Measurements from ENCODE around the gene KLHL18. TPM values are rescaled to one million over a fixed set of nuclear protein-coding genes. Genes with fewer than 3 reads are reported as not detected.
A peak's percentile ranks its signal among the peaks of the same experiment; 100 is the strongest.

KLHL18 gene
- total RNA-seq, 2 experiments from 2014 or later, result 13.1 to 28.6 TPM

GRCh38 chr3:47377186-47377585 is 94.4 kb downstream of the KLHL18 start:
- no peaks in the 10 kb centered on the region for H3K9me2 ChIP-seq (ENCODE audit: insufficient read depth, low read length)
- H3K79me2 ChIP-seq (ENCODE audit: insufficient read depth, low read depth, low read length), result peaks cover 24% of the 10 kb centered on the region; the same call in 1 of the 2 replicates
- intact Hi-C loops (cut with micrococcal nuclease; ENCODE audit: unreplicated experiment), result loop anchor here (10.0 kb wide), 1 partner anchor 672 kb away; the partner anchor contains the start of gene TMIE
- no peak overlapping the region for H3K4me3 ChIP-seq (ENCODE audit: low read depth, low read length, poor library complexity, severe bottlenecking)
- H3K9me3 ChIP-seq (ENCODE audit: low read length), result no peaks in the 10 kb centered on the region
- no TSS peak for BruUV-seq (replicated peaks)
- no peak for TF ChIP-seq CTCF (conservative IDR thresholded peaks at IDR 0.05; ENCODE audit: low read length)
- no peak for TF ChIP-seq EZH2phosphoT487 (IDR thresholded peaks at IDR 0.05; ENCODE audit: borderline replicate concordance, low read depth, low read length)
- ChIA-PET POLR2A (no interaction called here), CTCF (ENCODE audit: unreplicated experiment) (no interaction called here)
- no peak overlapping the region for H3K27ac ChIP-seq (ENCODE audit: low read depth, low read length, poor library complexity, severe bottlenecking)
- no peaks in the 10 kb centered on the region for H3K36me3 ChIP-seq (ENCODE audit: insufficient read depth, low read length)
- peak; percentile 17 for DNase-seq (ENCODE audit: low spot score)
- H2AFZ ChIP-seq (ENCODE audit: low read length), result no peak overlapping the region
- H3K4me2 ChIP-seq (ENCODE audit: low read length), result peak overlapping the region; percentile 49
- peaks cover 29% of the 10 kb centered on the region for H3K4me1 ChIP-seq (ENCODE audit: insufficient read depth, low read length, poor library complexity, severe bottlenecking)
- no peaks in the 10 kb centered on the region for H4K20me1 ChIP-seq (ENCODE audit: insufficient read depth, low read length)

- Histone ChIP-seq H3K4me2 (ENCODE audit: low read length) (peak overlapping the region; percentile 91), H3K36me3 (ENCODE audit: insufficient read depth, low read length) (peaks cover 7% of the 10 kb centered on the region; the same call in 1 of the 2 replicates), H3K9me3 (ENCODE audit: low read length) (no peaks in the 10 kb centered on the region), H3K79me2 (ENCODE audit: insufficient read depth, low read depth, low read length) (peaks cover 41% of the 10 kb centered on the region), H2AFZ (ENCODE audit: low read length) (no peak overlapping the region), H3K4me3 (ENCODE audit: low read depth, low read length, poor library complexity, severe bottlenecking) (no peak overlapping the region), H3K4me1 (ENCODE audit: insufficient read depth, low read length, poor library complexity, severe bottlenecking) (peaks cover 35% of the 10 kb centered on the region), H3K27ac (ENCODE audit: low read depth, low read length, poor library complexity, severe bottlenecking) (no peak overlapping the region), H4K20me1 (ENCODE audit: insufficient read depth, low read length) (peaks cover 10% of the 10 kb centered on the region), H3K9me2 (ENCODE audit: insufficient read depth, low read length) (no peaks in the 10 kb centered on the region)
- intact Hi-C loops (cut with micrococcal nuclease; ENCODE audit: unreplicated experiment), result loop anchor here (10.0 kb wide), 1 partner anchor 674 kb away; the partner anchor contains the start of gene TMIE
- TF ChIP-seq CTCF (conservative IDR thresholded peaks at IDR 0.05; ENCODE audit: low read length), result no peak
- DNase-seq (ENCODE audit: low spot score), result no peak
- no TSS peak for BruUV-seq (replicated peaks)
- ChIA-PET POLR2A (interaction anchor here (0.7 to 1.4 kb wide), 4 partner anchors 9 to 416 kb away, joined by 3 read pairs; no protein-coding TSS in a partner anchor), CTCF (ENCODE audit: unreplicated experiment) (no interaction called here)
Measured at GRCh38 chr3:47378869-47379268, 96.1 kb downstream of the KLHL18 start.

- Histone ChIP-seq H3K9me2 (ENCODE audit: insufficient read depth, low read length) (no peaks in the 10 kb centered on the region), H4K20me1 (ENCODE audit: insufficient read depth, low read length) (peaks cover 10% of the 10 kb centered on the region), H3K9me3 (ENCODE audit: low read length) (no peaks in the 10 kb centered on the region), H3K27ac (ENCODE audit: low read depth, low read length, poor library complexity, severe bottlenecking) (no peak overlapping the region), H3K36me3 (ENCODE audit: insufficient read depth, low read length) (peaks cover 7% of the 10 kb centered on the region; the same call in 1 of the 2 replicates), H3K79me2 (ENCODE audit: insufficient read depth, low read depth, low read length) (peaks cover 45% of the 10 kb centered on the region), H3K4me1 (ENCODE audit: insufficient read depth, low read length, poor library complexity, severe bottlenecking) (peaks cover 35% of the 10 kb centered on the region), H3K4me2 (ENCODE audit: low read length) (peak overlapping the region; percentile 91), H3K4me3 (ENCODE audit: low read depth, low read length, poor library complexity, severe bottlenecking) (peak overlapping the region; percentile 75), H2AFZ (ENCODE audit: low read length) (no peak overlapping the region)
- CTCF ChIA-PET (ENCODE audit: unreplicated experiment), result interaction anchor here (1.7 kb wide), 1 partner anchor 42 kb away, joined by 4 read pairs; no protein-coding TSS in a partner anchor
- no peak for DNase-seq (ENCODE audit: low spot score)
- intact Hi-C loops (cut with micrococcal nuclease; ENCODE audit: unreplicated experiment), result loop anchor here (10.0 kb wide), 1 partner anchor 675 kb away; the partner anchor contains the start of gene TMIE
- TF ChIP-seq EZH2phosphoT487 (IDR thresholded peaks at IDR 0.05; ENCODE audit: borderline replicate concordance, low read depth, low read length) (no peak), CTCF (conservative IDR thresholded peaks at IDR 0.05; ENCODE audit: low read length) (no peak)
- POLR2A ChIA-PET, result interaction anchor here (0.6 to 1.4 kb wide), 4 partner anchors 8 to 416 kb away, joined by 3 read pairs; no protein-coding TSS in a partner anchor
- BruUV-seq (replicated peaks), result no TSS peak
Measured at GRCh38 chr3:47379411-47379899, 96.7 kb downstream of the KLHL18 start.

Measured in OCI-LY7 (cell line).